ENCODE measurements around the gene IRF5. TPM values are rescaled to one million over a fixed set of nuclear protein-coding genes. Genes with fewer than 3 reads are reported as not detected.
"Not testable (repeated sequence)": the region's sequence is repeated elsewhere in the genome, so short reads cannot be mapped to it uniquely, and the experiment has no call there.

IRF5 gene
- total RNA-seq, 3 donors from 2014 or later, result 4.2 to 15.4 (median 8.4) TPM

GRCh38 chr7:128982105-128982504 is 44.4 kb downstream of the IRF5 start:
- no peak overlapping the region for H3K4me3 Mint-ChIP-seq
- no peaks in the 10 kb centered on the region for H3K9me3 Mint-ChIP-seq
- H3K36me3 Mint-ChIP-seq (ENCODE audit: insufficient read depth), result peaks cover 48% of the 10 kb centered on the region
- no peaks in the 10 kb centered on the region for H3K27me3 Mint-ChIP-seq (ENCODE audit: low read depth)
- DNase-seq, result no peak
- H3K4me1 Mint-ChIP-seq (ENCODE audit: low read depth), result no peaks in the 10 kb centered on the region
- no peak for ATAC-seq

GRCh38 chr7:128985660-128986059 is 47.9 kb downstream of the IRF5 start:
- Mint-ChIP-seq H3K9me3 (no peaks in the 10 kb centered on the region), H3K4me3 (no peak overlapping the region), H3K4me1 (ENCODE audit: low read depth) (no peaks in the 10 kb centered on the region), H3K27me3 (ENCODE audit: low read depth) (no peaks in the 10 kb centered on the region), H3K36me3 (ENCODE audit: insufficient read depth) (peaks cover 42% of the 10 kb centered on the region)
- ATAC-seq, result no peak
- DNase-seq, result no peak

GRCh38 chr7:128986609-128987008 is 48.9 kb downstream of the IRF5 start:
- no peak for ATAC-seq
- Mint-ChIP-seq H3K27me3 (ENCODE audit: low read depth) (no peaks in the 10 kb centered on the region), H3K9me3 (no peaks in the 10 kb centered on the region), H3K4me3 (no peak overlapping the region), H3K4me1 (ENCODE audit: low read depth) (no peaks in the 10 kb centered on the region), H3K36me3 (ENCODE audit: insufficient read depth) (peaks cover 41% of the 10 kb centered on the region)
- DNase-seq, result no peak

GRCh38 chr7:128988372-128988771 is 50.6 kb downstream of the IRF5 start:
- ATAC-seq (no peak), DNase-seq (no peak)
- H3K4me1 Mint-ChIP-seq (ENCODE audit: low read depth), result no peaks in the 10 kb centered on the region
- H3K27me3 Mint-ChIP-seq (ENCODE audit: low read depth), result no peaks in the 10 kb centered on the region
- peaks cover 32% of the 10 kb centered on the region for H3K36me3 Mint-ChIP-seq (ENCODE audit: insufficient read depth)
- no peaks in the 10 kb centered on the region for H3K9me3 Mint-ChIP-seq
- no peak overlapping the region for H3K4me3 Mint-ChIP-seq

GRCh38 chr7:128989961-128990360 is 52.2 kb downstream of the IRF5 start:
- H3K4me3 Mint-ChIP-seq, result no peak overlapping the region
- peaks cover 29% of the 10 kb centered on the region for H3K36me3 Mint-ChIP-seq (ENCODE audit: insufficient read depth)
- H3K27me3 Mint-ChIP-seq (ENCODE audit: low read depth), result no peaks in the 10 kb centered on the region
- H3K9me3 Mint-ChIP-seq, result no peaks in the 10 kb centered on the region
- no peak for ATAC-seq
- DNase-seq, result no peak
- no peaks in the 10 kb centered on the region for H3K4me1 Mint-ChIP-seq (ENCODE audit: low read depth)

- no peak for DNase-seq
- Mint-ChIP-seq H3K4me1 (ENCODE audit: low read depth) (no peaks in the 10 kb centered on the region), H3K4me3 (no peak overlapping the region), H3K36me3 (ENCODE audit: insufficient read depth) (peaks cover 18% of the 10 kb centered on the region), H3K27me3 (ENCODE audit: low read depth) (no peaks in the 10 kb centered on the region), H3K9me3 (no peaks in the 10 kb centered on the region)
- ATAC-seq, result no peak
These were observed 55.7 kb downstream of the IRF5 start for GRCh38 chr7:128993419-128993818.

- H3K36me3 Mint-ChIP-seq (ENCODE audit: insufficient read depth), result peaks cover 18% of the 10 kb centered on the region
- not testable (repeated sequence) for H3K4me1 Mint-ChIP-seq (ENCODE audit: low read depth)
These were observed 56.8 kb downstream of the IRF5 start for GRCh38 chr7:128994560-128994959.

GRCh38 chr7:128997181-128997580 is 59.5 kb downstream of the IRF5 start:
- no peak for DNase-seq
- peaks cover 24% of the 10 kb centered on the region for H3K36me3 Mint-ChIP-seq (ENCODE audit: insufficient read depth)
- no peak for ATAC-seq
- H3K27me3 Mint-ChIP-seq (ENCODE audit: low read depth), result no peaks in the 10 kb centered on the region
- no peak overlapping the region for H3K4me3 Mint-ChIP-seq
- H3K9me3 Mint-ChIP-seq, result no peaks in the 10 kb centered on the region
- H3K4me1 Mint-ChIP-seq (ENCODE audit: low read depth), result no peaks in the 10 kb centered on the region

More at GRCh38 chr7:128994560-128994959, 56.8 kb downstream of the IRF5 start:
- H3K9me3 Mint-ChIP-seq; DNase-seq; ATAC-seq; H3K4me3 Mint-ChIP-seq; H3K27me3 Mint-ChIP-seq (ENCODE audit: low read depth): not testable (repeated sequence)

Other genes starting within 250 kb of the IRF5 start
- 10 to 100 TPM; 46.0 to 47.7 (median 46.4) TPM for gene CALU, start 198.6 kb upstream of the IRF5 start, total RNA-seq
- not detected for gene OPN1SW, start 162.1 kb upstream of the IRF5 start, total RNA-seq
- gene CCDC136, start 146.0 kb upstream of the IRF5 start, total RNA-seq, result 1 to 10 TPM; 2.1 to 3.3 (median 3.3) TPM
- under 1 TPM; 0.16 to 0.33 (median 0.25) TPM for gene FLNC, start 107.5 kb upstream of the IRF5 start, total RNA-seq
- 100 to 1,000 TPM; 120 to 137 (median 127) TPM for gene ATP6V1F, start 75.1 kb upstream of the IRF5 start, total RNA-seq
- under 1 TPM; 0.10 to 0.40 (median 0.27) TPM for gene KCP, start 27.2 kb upstream of the IRF5 start, total RNA-seq
- gene TNPO3, start 117.2 kb downstream of the IRF5 start, total RNA-seq, result 10 to 100 TPM; 71.4 to 73.9 (median 72.0) TPM
- 10 to 100 TPM in 1 of 3 donors, 1 to 10 TPM in 2; 6.2 to 10.6 (median 9.4) TPM for gene TSPAN33, start 206.8 kb downstream of the IRF5 start, total RNA-seq